HFF-Myc (cell line): ENCODE measurements around the gene COA1.

ENCODE experiments used
- DNase-seq: peaks from one replicate; pipeline ENCODE4 v3.0.0-alpha.2; 2011; ENCODE audit warnings: low read depth; ENCODE audit errors: extremely low read depth
- H3K4me3 ChIP-seq: replicated peaks from 2 replicates; pipeline ENCODE4 v1.5.1; 2011; ENCODE audit warnings: low read depth, mild to moderate bottlenecking, control low read depth, low read length
- TF ChIP-seq, protein P1 (sequence below): IDR thresholded peaks from 2 replicates; pipeline ENCODE4 v1.5.1; 2012; ENCODE audit warnings: mild to moderate bottlenecking, low read depth, low read length, control low read depth; ENCODE audit errors: missing control alignments

Gene COA1

DNA sequence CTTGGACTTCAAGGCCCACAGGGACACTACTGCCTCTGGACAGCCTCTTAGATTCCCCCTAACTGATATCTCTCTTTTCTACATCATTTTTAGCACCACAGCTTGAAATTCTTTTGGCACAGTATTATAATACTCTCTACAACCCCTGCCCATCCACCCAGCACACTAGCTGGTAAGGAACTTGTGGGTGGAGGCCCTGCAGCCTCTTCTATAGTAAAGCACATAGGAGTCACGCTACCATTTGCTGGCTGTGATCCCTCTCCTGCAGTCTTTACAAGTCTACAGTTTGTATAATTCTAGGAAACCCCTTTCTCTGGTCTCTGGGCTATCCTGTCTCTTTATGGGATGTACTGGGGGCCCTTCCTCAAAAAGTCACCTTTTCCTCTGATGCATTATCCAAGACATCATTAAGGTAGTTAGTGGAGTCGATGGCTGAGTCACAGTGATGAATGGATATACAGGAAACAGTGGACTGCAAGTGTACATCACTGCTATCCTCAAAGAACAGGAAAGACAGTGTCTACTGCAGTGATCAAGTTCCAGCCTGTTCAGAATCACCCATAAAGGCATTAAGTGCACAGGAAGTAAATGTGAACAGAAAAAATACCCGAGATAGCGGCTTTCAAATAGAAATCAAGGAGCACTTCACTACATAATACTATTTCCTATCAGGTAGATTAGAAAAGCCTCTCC, 92.1 kb downstream of the COA1 start:
- DNase-seq, result no peak
- TF ChIP-seq, protein P1, sequence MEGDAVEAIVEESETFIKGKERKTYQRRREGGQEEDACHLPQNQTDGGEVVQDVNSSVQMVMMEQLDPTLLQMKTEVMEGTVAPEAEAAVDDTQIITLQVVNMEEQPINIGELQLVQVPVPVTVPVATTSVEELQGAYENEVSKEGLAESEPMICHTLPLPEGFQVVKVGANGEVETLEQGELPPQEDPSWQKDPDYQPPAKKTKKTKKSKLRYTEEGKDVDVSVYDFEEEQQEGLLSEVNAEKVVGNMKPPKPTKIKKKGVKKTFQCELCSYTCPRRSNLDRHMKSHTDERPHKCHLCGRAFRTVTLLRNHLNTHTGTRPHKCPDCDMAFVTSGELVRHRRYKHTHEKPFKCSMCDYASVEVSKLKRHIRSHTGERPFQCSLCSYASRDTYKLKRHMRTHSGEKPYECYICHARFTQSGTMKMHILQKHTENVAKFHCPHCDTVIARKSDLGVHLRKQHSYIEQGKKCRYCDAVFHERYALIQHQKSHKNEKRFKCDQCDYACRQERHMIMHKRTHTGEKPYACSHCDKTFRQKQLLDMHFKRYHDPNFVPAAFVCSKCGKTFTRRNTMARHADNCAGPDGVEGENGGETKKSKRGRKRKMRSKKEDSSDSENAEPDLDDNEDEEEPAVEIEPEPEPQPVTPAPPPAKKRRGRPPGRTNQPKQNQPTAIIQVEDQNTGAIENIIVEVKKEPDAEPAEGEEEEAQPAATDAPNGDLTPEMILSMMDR, result no peak
- H3K4me3 ChIP-seq, result no peak overlapping the region

DNA sequence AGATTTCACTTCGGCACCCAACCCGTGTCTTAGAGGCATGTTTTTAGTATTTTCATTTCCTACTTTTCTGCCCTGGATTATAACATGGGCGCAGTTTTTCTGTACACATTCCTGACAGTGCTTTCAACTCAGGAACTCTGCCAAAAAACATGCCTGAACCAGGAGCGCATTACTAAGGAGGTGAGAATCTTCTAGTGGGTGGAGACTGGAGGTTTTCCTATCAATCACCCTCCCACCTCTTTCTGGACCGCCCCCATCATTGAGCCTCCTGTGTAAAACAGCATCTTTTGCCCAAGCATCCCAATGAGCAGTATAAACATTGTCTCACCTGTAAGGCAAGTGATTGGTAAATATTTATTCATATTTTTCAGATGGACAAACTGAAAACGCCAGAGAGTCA, 93.2 kb downstream of the COA1 start:
- TF ChIP-seq, protein P1, result no peak
- no peak for DNase-seq
- H3K4me3 ChIP-seq, result no peak overlapping the region

DNA sequence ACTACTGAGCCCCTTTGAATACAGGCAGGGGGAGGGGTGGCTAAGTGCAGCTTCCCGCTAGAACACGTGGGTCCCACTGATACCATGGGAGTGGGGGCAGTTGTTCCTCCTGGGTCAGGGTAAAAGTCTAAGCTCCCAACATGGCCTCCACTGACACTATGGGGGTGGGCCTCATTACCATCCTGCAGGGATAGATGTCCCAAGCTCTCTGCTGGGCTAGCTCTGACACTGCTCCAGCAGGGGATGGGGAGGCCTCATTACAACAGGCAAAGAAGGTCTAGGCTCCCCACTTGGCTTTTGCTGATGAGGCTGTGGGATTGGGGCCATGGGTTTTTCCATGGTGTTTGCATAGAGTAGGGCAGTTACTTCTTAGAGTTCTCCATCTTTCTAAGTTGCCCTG, 94.9 kb downstream of the COA1 start:
- no peak overlapping the region for H3K4me3 ChIP-seq
- TF ChIP-seq, protein P1, result no peak
- DNase-seq, result no peak

DNA sequence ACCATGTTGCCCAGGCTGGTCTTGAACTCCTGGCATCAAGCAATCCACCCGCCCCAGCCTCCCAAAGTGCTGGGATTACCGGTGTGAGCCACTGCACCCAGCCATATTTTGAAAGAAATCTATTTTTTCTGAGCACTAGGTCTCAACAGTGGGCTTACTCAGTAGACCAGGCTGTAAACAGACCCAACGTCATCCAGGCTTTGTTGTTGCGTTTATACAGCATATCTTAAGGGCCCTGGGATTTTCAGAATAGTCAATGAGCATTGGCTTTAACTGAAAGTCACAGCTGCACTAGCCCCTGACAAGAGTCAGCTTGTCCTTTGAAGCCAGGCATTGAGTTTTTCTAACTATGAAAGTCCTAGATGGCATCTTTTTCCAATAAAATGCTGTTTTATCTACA, 96.6 kb downstream of the COA1 start:
- no peak overlapping the region for H3K4me3 ChIP-seq
- no peak for DNase-seq
- TF ChIP-seq, protein P1, result no peak

DNA sequence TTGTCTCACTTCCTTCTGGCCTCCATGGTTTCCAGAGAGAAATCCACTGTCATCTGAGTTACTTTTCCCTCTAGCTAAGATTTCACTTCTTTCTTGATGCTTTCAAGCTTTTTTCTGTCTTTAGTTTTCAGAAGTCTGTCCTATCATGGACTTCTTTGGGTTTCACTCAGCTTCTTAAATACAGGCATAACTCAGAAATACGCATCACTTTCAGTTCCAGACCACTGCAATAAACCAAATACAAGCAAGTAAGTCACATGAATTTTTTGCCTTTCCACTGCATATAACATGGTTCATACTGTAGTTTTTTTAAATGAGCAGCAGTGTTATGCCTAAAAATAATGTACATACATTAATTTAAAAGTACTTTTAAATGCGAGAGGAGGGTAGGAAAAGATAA, 97.8 kb downstream of the COA1 start:
- TF ChIP-seq, protein P1, result no peak
- DNase-seq, result no peak
- H3K4me3 ChIP-seq, result no peak overlapping the region

DNA sequence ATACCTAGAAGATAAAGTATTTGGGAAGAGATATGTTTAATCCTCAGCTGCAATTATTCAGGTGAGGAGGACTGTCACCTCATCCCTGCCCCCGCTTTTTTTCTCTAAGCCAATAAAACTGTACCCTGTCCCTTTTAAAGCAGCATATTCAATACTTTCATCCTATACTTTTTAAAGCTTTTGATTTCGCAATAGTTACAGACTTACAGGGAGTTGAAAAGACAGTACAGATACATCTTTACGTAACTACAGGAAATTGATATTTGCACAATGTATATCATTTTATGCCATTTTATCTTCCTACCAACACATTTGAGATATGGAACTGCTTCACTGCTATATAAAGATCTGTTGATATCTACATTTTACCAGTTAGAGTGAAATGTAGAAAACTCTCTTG, 98.8 kb downstream of the COA1 start:
- no peak overlapping the region for H3K4me3 ChIP-seq
- no peak for DNase-seq
- TF ChIP-seq, protein P1, result no peak

DNA sequence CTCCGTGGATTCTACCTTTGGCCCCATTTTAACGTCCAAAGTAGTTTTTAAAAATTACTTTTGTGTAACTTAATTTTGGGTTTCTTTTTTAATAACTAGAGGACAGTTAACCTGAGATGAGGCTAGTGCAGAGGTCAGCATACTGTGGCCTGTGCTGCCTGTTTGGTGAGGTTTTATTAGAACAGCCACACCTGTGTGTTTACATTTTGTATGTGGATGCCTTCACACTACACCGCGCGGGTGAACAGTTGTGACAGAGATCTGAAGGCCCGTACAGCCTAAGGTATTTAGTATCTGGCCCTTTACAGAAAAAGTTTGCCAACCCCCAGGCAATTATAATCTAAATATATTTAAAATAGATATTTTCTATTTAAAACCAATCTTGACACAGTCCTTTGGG, 99.5 kb downstream of the COA1 start:
- no peak overlapping the region for H3K4me3 ChIP-seq
- no peak for DNase-seq
- TF ChIP-seq, protein P1, result no peak
